ENCODE results near the gene CLCN6.

Gene CLCN6

DNA sequence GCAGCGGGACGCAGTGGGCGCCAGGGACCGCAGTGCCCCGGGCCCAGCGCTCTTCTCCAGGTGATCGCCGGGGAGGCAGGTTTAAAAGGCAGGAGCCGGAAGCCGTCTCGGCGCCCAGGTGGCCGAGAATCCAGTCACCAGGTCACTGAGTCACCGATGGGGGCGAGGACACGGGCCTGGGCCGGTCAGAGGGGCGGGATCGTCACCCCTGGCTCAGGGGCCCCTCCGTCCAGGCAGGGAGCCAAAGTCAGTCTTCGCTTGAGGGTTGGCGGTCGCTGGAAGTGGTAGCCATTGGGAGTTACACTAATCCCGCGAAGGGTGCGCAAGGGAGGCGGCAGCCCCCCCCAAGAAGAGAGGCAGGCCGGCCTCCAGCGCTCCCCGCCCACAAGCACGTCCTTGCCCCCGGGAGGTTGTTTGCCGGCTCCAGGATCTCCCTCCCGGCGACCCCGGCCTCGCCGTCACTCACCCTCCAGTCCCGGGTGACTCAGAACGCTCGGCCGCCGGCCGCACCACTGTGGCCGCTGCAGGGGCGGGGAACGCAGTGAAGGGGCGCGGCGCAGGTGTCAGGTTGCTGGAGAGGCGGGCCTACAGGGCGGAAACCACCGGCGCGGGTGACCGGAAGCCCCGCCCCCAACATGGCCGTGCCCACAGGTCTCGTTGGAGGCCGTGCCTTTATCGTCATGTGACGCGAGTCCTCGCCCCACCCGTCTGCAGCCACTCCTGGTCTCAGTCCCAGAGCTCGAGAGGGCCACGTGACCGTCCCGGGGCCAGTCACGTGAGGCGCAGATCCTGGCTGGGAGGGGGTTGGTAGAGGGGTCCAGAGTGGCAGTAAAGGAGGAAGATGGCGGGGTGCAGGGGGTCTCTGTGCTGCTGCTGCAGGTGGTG, at the start of gene CLCN6, which contains the start of gene MTHFR (continued):
- TF ChIP-seq ZNF302 (tag by site-specific recombination; IDR thresholded peaks at IDR 0.05; ENCODE audit: low read depth) (no peak), ZNF747 (tag by site-specific recombination; IDR thresholded peaks at IDR 0.05) (no peak), KLF17 (tag by site-specific recombination; IDR thresholded peaks at IDR 0.05) (peak; percentile 72; the same call in 1 of the 2 replicates), ZNF544 (tag by site-specific recombination; IDR thresholded peaks at IDR 0.05) (no peak), FEZF1 (tag by site-specific recombination; IDR thresholded peaks at IDR 0.05) (no peak), ZIC2 (tag by site-specific recombination; IDR thresholded peaks at IDR 0.05) (peak; percentile 50), ZNF585B (tag by site-specific recombination; IDR thresholded peaks at IDR 0.05) (no peak), SP7 (tag by site-specific recombination; IDR thresholded peaks at IDR 0.05) (peak; percentile 76), KLF7 (tag by site-specific recombination; IDR thresholded peaks at IDR 0.05; ENCODE audit: borderline replicate concordance) (peak; percentile 15; the same call in 1 of the 2 replicates), ZNF621 (tag by site-specific recombination; IDR thresholded peaks at IDR 0.05) (no peak), ZBTB8A (tag by site-specific recombination; IDR thresholded peaks at IDR 0.05) (no peak), ZNF830 (tag by site-specific recombination; IDR thresholded peaks at IDR 0.05; ENCODE audit: low read depth) (no peak), ZNF146 (tag by site-specific recombination; IDR thresholded peaks at IDR 0.05) (0 out of 2 replicates have a peak, but pooled peaks have one; percentile 2), ZNF664 (tag by site-specific recombination; IDR thresholded peaks at IDR 0.05) (no peak), REST (tag by site-specific recombination; IDR thresholded peaks at IDR 0.05) (no peak), ZNF2 (tag by site-specific recombination; IDR thresholded peaks at IDR 0.05) (no peak; the same call in 1 of the 2 replicates), ZNF174 (tag by site-specific recombination; IDR thresholded peaks at IDR 0.05) (no peak), ZNF624 (tag by site-specific recombination; IDR thresholded peaks at IDR 0.05) (no peak)
- TF ChIP-seq, protein P1, sequence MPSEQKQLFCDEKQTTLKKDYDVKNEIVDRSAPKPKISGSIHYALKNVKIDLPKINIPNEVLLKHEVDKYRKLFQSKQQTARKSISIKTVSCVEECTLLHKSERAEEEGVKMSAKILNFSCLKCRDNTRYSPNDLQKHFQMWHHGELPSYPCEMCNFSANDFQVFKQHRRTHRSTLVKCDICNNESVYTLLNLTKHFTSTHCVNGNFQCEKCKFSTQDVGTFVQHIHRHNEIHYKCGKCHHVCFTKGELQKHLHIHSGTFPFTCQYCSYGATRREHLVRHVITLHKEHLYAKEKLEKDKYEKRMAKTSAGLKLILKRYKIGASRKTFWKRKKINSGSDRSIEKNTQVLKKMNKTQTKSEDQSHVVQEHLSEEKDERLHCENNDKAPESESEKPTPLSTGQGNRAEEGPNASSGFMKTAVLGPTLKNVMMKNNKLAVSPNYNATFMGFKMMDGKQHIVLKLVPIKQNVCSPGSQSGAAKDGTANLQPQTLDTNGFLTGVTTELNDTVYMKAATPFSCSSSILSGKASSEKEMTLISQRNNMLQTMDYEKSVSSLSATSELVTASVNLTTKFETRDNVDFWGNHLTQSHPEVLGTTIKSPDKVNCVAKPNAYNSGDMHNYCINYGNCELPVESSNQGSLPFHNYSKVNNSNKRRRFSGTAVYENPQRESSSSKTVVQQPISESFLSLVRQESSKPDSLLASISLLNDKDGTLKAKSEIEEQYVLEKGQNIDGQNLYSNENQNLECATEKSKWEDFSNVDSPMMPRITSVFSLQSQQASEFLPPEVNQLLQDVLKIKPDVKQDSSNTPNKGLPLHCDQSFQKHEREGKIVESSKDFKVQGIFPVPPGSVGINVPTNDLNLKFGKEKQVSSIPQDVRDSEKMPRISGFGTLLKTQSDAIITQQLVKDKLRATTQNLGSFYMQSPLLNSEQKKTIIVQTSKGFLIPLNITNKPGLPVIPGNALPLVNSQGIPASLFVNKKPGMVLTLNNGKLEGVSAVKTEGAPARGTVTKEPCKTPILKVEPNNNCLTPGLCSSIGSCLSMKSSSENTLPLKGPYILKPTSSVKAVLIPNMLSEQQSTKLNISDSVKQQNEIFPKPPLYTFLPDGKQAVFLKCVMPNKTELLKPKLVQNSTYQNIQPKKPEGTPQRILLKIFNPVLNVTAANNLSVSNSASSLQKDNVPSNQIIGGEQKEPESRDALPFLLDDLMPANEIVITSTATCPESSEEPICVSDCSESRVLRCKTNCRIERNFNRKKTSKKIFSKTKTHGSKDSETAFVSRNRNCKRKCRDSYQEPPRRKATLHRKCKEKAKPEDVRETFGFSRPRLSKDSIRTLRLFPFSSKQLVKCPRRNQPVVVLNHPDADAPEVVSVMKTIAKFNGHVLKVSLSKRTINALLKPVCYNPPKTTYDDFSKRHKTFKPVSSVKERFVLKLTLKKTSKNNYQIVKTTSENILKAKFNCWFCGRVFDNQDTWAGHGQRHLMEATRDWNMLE (tag by site-specific recombination; conservative IDR thresholded peaks at IDR 0.05; ENCODE audit: low read depth) = peak; percentile 79
- TF ChIP-seq, protein P2, sequence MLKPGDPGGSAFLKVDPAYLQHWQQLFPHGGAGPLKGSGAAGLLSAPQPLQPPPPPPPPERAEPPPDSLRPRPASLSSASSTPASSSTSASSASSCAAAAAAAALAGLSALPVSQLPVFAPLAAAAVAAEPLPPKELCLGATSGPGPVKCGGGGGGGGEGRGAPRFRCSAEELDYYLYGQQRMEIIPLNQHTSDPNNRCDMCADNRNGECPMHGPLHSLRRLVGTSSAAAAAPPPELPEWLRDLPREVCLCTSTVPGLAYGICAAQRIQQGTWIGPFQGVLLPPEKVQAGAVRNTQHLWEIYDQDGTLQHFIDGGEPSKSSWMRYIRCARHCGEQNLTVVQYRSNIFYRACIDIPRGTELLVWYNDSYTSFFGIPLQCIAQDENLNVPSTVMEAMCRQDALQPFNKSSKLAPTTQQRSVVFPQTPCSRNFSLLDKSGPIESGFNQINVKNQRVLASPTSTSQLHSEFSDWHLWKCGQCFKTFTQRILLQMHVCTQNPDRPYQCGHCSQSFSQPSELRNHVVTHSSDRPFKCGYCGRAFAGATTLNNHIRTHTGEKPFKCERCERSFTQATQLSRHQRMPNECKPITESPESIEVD (tag by site-specific recombination; IDR thresholded peaks at IDR 0.05) = no peak
- TF ChIP-seq, protein P3, sequence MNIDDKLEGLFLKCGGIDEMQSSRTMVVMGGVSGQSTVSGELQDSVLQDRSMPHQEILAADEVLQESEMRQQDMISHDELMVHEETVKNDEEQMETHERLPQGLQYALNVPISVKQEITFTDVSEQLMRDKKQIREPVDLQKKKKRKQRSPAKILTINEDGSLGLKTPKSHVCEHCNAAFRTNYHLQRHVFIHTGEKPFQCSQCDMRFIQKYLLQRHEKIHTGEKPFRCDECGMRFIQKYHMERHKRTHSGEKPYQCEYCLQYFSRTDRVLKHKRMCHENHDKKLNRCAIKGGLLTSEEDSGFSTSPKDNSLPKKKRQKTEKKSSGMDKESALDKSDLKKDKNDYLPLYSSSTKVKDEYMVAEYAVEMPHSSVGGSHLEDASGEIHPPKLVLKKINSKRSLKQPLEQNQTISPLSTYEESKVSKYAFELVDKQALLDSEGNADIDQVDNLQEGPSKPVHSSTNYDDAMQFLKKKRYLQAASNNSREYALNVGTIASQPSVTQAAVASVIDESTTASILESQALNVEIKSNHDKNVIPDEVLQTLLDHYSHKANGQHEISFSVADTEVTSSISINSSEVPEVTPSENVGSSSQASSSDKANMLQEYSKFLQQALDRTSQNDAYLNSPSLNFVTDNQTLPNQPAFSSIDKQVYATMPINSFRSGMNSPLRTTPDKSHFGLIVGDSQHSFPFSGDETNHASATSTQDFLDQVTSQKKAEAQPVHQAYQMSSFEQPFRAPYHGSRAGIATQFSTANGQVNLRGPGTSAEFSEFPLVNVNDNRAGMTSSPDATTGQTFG (tag by site-specific recombination; IDR thresholded peaks at IDR 0.05; ENCODE audit: borderline replicate concordance) = no peak
- TF ChIP-seq, protein P4, sequence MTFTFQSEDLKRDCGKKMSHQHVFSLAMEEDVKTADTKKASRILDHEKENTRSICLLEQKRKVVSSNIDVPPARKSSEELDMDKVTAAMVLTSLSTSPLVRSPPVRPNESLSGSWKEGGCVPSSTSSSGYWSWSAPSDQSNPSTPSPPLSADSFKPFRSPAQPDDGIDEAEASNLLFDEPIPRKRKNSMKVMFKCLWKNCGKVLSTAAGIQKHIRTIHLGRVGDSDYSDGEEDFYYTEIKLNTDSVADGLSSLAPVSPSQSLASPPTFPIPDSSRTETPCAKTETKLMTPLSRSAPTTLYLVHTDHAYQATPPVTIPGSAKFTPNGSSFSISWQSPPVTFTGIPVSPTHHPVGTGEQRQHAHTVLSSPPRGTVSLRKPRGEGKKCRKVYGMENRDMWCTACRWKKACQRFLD (tag by site-specific recombination; IDR thresholded peaks at IDR 0.05) = no peak

Data from HEK293 (cell line).